Retinal pigment epithelial cell (primary cell): ENCODE measurements around the gene SPTY2D1.
A peak's percentile ranks its signal among the peaks of the same experiment; 100 is the strongest.
"Not testable (repeated sequence)": the region's sequence is repeated elsewhere in the genome, so short reads cannot be mapped to it uniquely, and the experiment has no call there.

Experiments
- DNase-seq: peaks from one replicate; pipeline ENCODE4 v3.0.0-alpha.2; 2010; ENCODE audit warnings: low read depth
- H3K4me3 ChIP-seq: 2 replicates; pipeline ENCODE4 v1.5.1; 2011; ENCODE audit warnings: mild to moderate bottlenecking, low read length, control low read depth, moderate library complexity
- TF ChIP-seq, protein P1 (sequence below): conservative IDR thresholded peaks from 2 replicates; pipeline ENCODE4 v1.5.1; 2011; ENCODE audit warnings: low read depth, low read length, control low read depth, inconsistent platforms

The SPTY2D1 gene, protein sequence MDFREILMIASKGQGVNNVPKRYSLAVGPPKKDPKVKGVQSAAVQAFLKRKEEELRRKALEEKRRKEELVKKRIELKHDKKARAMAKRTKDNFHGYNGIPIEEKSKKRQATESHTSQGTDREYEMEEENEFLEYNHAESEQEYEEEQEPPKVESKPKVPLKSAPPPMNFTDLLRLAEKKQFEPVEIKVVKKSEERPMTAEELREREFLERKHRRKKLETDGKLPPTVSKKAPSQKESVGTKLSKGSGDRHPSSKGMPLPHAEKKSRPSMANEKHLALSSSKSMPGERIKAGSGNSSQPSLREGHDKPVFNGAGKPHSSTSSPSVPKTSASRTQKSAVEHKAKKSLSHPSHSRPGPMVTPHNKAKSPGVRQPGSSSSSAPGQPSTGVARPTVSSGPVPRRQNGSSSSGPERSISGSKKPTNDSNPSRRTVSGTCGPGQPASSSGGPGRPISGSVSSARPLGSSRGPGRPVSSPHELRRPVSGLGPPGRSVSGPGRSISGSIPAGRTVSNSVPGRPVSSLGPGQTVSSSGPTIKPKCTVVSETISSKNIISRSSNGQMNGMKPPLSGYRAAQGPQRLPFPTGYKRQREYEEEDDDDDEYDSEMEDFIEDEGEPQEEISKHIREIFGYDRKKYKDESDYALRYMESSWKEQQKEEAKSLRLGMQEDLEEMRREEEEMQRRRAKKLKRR

DNA sequence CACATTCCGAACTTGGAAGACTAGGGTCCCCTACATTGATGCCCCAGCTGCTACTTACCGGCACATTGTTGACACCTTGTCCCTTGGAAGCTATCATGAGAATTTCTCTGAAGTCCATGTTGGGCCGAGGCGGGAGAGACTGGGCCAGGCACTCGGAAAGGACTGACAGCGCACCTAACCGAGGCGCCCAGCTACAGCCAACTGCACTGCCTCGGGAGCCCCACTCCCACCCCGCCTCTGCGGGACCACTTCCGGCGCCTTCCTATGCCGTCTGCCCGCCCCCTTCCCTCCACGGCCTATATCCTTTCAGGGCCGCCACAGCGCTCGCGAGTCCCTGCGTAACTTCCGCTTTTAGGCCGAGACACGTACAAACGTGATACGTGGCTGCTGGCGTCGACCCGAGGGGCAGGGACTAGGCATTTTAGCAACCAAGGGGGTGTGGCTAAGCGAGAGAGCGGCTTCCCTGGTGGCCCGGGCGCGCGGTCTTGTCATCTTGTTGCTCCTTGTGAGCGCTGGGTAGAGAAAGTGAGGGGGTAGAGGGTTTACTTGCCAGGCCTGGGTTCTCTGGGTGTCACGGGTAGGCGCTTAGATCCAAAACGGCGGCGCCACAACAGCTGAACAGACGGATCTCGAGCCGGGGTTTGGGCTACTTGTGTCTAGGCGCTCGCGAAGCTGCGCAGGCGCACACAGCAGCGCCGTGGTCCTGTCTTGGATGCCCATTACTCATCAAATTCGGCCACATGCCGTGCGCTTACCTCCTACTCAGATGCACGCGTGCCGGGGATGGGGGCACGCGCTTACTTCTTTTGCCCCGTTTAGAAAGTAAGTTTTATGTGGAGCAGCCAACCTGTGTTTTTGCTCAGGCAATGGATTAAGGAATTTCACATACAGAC is at the start of gene SPTY2D1:
TSS of gene SPTY2D1 (minus strand) at position 203 of the 893 bp plus-strand sequence. CDS start at position 118, 85 bp downstream.
- TF ChIP-seq, protein P1, sequence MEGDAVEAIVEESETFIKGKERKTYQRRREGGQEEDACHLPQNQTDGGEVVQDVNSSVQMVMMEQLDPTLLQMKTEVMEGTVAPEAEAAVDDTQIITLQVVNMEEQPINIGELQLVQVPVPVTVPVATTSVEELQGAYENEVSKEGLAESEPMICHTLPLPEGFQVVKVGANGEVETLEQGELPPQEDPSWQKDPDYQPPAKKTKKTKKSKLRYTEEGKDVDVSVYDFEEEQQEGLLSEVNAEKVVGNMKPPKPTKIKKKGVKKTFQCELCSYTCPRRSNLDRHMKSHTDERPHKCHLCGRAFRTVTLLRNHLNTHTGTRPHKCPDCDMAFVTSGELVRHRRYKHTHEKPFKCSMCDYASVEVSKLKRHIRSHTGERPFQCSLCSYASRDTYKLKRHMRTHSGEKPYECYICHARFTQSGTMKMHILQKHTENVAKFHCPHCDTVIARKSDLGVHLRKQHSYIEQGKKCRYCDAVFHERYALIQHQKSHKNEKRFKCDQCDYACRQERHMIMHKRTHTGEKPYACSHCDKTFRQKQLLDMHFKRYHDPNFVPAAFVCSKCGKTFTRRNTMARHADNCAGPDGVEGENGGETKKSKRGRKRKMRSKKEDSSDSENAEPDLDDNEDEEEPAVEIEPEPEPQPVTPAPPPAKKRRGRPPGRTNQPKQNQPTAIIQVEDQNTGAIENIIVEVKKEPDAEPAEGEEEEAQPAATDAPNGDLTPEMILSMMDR: no peak
- DNase-seq: peak; percentile 96
- peak within 1 kb of the TSS; percentile 99 for H3K4me3 ChIP-seq

DNA sequence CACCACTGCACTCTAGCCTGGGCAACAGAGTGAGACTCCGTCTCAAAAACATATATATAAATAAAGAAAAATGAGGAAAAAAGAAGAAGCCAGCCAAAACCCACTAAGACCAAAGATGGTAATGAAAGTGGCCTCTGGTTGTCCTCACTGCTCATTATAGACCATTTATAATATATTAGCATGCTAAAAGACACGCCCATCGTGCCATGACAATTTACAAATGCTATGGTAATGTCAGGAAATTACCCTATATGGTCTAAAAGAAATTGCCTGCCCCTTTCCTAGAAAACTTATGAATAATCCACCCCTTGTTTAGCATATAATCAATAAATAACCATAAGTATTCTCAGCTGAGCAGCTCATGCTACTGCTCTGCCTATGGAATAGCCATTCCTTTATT is 48.3 kb upstream of the SPTY2D1 start:
- TF ChIP-seq, protein P1: no peak
- no peak overlapping the region for H3K4me3 ChIP-seq
- no peak for DNase-seq

DNA sequence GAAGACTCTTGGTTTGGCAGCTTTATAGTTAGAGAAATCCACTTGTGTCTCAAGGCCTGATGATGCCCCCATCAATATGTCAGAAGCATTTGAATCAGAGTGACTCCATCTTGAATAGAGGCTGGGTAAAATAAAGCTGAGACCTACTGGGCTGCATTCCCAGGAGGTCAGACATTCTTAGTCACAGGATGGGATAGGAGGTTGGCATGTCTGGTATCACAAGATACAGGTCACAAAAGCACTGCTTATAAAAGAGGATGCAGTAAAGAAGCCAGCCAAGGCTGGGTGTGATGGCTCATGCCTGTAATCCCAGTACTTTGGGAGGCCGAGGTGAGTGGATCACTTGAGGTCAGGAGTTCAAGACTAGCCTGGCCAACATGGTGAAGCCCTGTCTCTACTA is 47.8 kb upstream of the SPTY2D1 start:
- DNase-seq, H3K4me3 ChIP-seq: not testable (repeated sequence)

DNA sequence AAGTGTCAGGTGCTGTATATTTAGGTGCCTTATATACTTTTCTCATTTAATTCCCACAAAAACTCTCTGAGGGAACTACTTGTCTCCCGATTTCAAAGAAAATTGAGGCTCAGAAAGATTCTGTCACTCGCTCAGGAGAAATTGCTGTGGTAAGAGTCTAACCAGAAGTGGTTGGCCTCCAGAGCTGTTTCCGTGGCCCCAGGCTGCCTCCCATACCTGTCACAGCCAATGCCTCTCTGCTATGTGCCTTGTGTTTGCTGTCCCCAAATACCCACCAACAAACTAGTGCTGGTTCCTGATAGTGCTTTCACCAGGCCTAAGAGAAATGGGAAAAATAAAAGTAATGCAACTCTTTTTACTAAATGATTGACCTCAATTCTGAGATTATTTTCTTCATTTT is 43.4 kb upstream of the SPTY2D1 start:
- no peak overlapping the region for H3K4me3 ChIP-seq
- TF ChIP-seq, protein P1: no peak
- no peak for DNase-seq

DNA sequence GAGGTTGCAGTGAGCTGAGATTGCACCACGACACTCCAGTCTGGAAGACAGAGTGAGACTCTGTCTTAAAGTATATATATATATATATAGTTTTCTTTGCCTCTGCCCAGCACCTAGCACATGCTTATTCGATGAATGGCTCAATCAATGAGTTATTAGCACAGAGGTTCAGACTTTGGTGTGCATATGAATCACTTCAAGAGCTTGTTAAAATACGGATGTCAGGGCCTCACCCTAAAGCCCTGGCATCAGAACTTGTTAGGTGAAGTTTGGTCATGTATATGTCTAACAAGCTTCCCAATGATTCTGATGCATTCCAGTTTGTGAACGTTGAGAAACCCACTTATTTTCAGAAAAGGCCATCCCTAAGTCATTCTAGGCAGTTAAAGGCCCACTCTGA is 42.7 kb upstream of the SPTY2D1 start:
- TF ChIP-seq, protein P1: no peak

DNA sequence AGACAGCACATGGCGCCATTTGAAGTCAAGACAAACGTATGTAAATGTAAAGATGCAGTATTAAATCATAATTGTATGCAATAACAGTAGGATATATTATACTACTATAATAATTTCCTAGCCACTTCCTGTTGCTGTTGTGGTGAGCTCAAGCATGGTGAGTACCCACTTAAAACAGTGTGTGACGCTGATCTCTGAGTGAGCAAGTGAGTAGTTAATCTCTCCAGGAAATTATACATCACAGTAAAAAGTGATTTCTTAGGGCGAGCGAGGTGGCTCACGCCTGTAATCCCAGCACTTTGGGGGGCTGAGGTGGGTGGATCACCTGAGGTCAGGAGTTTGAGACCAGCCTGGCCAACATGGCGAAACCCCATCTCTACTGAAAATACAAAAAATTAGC is 38.1 kb upstream of the SPTY2D1 start:
- not testable (repeated sequence) for DNase-seq, H3K4me3 ChIP-seq

More for the DNA sequence above, 42.7 kb upstream of the SPTY2D1 start:
- no peak for DNase-seq
- no peak overlapping the region for H3K4me3 ChIP-seq

DNA sequence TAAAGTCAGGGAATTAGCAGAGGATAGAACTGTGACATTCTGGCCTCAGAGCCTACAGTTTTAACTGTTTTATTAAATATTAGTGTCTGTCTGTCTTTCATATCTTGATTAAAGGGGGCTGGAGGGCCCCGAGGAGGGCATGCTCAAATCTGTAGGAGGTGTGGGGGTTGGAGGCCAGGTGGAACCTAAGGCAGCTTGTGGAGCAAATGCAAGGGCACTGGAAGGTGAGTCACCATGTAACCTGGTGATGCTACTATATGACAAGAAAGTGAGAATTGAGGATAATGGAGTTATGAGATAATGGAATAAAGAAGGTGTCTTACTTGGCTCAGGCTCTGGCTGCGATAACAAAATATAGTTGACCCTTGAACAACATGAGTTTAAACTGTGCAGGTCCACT is 37.1 kb upstream of the SPTY2D1 start:
- no peak overlapping the region for H3K4me3 ChIP-seq
- no peak for DNase-seq
- TF ChIP-seq, protein P1: no peak
